MCF 10A (cell line): ENCODE measurements around the gene RBBP8. TPM values are rescaled to one million over a fixed set of nuclear protein-coding genes. Genes with fewer than 3 reads are reported as not detected.

Experiments
- BruUV-seq: library from RNA; stranded (reverse); fragments of 400-500 nt; replicated peaks from 2 replicates; lab custom pipeline; 2021; lab: Mats Ljungman, UMichigan
- CTCF ChIA-PET: fragments of 300-600 bp; sonication (Branson Sonifier 250); formaldehyde crosslinking; extraction: SDS; loops from one replicate; lab custom pipeline; 2021; ENCODE audit warnings: antibody characterized with exemption, inconsistent platforms; lab: Yijun Ruan, JAX
- POLR2A ChIA-PET: fragments of 300-600, 350-650 bp; sonication (Branson Sonifier 250); formaldehyde crosslinking; extraction: SDS; loops from one replicate; lab custom pipeline; 2020; ENCODE audit warnings: antibody characterized with exemption, inconsistent platforms; lab: Yijun Ruan, JAX
- DNase-seq: peaks from one replicate; pipeline ENCODE4 v3.0.0-alpha.2; 2018; ENCODE audit not compliant: unreplicated experiment
- H3K27ac Mint-ChIP-seq: one replicate; pipeline ENCODE4 v1.8.0; 2022; ENCODE audit warnings: mild to moderate bottlenecking, low read depth, mixed read lengths; ENCODE audit not compliant: unreplicated experiment
- H3K27me3 Mint-ChIP-seq: one replicate; pipeline ENCODE4 v1.8.0; 2022; ENCODE audit warnings: mixed read lengths; ENCODE audit not compliant: insufficient read depth, unreplicated experiment
- H3K36me3 Mint-ChIP-seq: one replicate; pipeline ENCODE4 v1.8.0; 2022; ENCODE audit warnings: mild to moderate bottlenecking, moderate library complexity, mixed read lengths; ENCODE audit not compliant: insufficient read depth, unreplicated experiment
- H3K4me1 Mint-ChIP-seq: one replicate; pipeline ENCODE4 v1.8.0; 2022; ENCODE audit warnings: mixed read lengths; ENCODE audit not compliant: insufficient read depth, unreplicated experiment
- H3K4me3 Mint-ChIP-seq: one replicate; pipeline ENCODE4 v1.8.0; 2022; ENCODE audit warnings: mild to moderate bottlenecking, moderate library complexity, mixed read lengths; ENCODE audit not compliant: unreplicated experiment
- H3K9me3 Mint-ChIP-seq: one replicate; pipeline ENCODE4 v1.8.0; 2022; ENCODE audit warnings: mixed read lengths; ENCODE audit not compliant: unreplicated experiment
- intact Hi-C: fragments of 100-400 bp; cut with micrococcal nuclease; formaldehyde crosslinking; loops from 2 replicates; pipeline ENCODE4 v1.14.1; 2022
- total RNA-seq: library from RNA; stranded (reverse); gene quantifications from 2 replicates; pipeline ENCODE4 v1.2.3, GENCODE V29; 2022
- TF ChIP-seq, protein P1 (sequence below): fragments of 200-600 bp; IDR thresholded peaks from one replicate; pipeline ENCODE4 v1.8.0; 2022; ENCODE audit warnings: antibody characterized with exemption, mild to moderate bottlenecking; ENCODE audit not compliant: unreplicated experiment

Gene RBBP8
- total RNA-seq, 1 experiment from 2014 or later, result 59.7 TPM

GRCh38 chr18:22912835-22913234 is 20.3 kb upstream of the RBBP8 start:
- H3K36me3 Mint-ChIP-seq, result no peaks in the 10 kb centered on the region

DNA sequence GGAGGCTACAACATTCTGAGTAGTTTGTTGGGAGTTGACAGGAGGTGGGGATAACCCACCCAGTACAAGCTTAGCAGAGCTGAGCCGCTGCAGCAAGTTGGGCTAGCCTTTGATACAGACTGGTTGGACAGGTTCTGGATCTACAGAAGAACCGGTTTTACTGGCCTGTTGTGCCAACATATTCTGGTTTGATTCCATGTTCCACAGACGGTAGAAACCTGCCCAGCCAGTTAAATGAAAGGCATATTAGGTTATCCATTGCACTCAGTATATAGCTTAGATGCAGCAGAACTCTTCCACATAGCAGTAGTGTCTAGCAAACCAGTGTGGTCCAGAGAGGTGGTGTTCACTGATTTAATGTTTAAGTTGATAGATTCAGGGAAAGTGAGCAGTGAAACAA is 19.3 kb upstream of the RBBP8 start:
- no TSS peak for BruUV-seq
- no peaks in the 10 kb centered on the region for H3K27me3 Mint-ChIP-seq
- TF ChIP-seq, protein P1, sequence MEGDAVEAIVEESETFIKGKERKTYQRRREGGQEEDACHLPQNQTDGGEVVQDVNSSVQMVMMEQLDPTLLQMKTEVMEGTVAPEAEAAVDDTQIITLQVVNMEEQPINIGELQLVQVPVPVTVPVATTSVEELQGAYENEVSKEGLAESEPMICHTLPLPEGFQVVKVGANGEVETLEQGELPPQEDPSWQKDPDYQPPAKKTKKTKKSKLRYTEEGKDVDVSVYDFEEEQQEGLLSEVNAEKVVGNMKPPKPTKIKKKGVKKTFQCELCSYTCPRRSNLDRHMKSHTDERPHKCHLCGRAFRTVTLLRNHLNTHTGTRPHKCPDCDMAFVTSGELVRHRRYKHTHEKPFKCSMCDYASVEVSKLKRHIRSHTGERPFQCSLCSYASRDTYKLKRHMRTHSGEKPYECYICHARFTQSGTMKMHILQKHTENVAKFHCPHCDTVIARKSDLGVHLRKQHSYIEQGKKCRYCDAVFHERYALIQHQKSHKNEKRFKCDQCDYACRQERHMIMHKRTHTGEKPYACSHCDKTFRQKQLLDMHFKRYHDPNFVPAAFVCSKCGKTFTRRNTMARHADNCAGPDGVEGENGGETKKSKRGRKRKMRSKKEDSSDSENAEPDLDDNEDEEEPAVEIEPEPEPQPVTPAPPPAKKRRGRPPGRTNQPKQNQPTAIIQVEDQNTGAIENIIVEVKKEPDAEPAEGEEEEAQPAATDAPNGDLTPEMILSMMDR, result no peak
- no peaks in the 10 kb centered on the region for H3K36me3 Mint-ChIP-seq
- H3K27ac Mint-ChIP-seq, result no peak overlapping the region
- intact Hi-C loops, result no loop called here
- POLR2A ChIA-PET, result interaction anchor here (0.7 to 2.7 kb wide), 6 partner anchors 17 to 87 kb away, joined by 3 to 14 read pairs (median 6); partner anchors contain the start of gene RBBP8
- H3K4me3 Mint-ChIP-seq, result no peak overlapping the region
- CTCF ChIA-PET, result interaction anchor here (2.5 kb wide), 1 partner anchor 17 kb away, joined by 6 read pairs; no protein-coding TSS in a partner anchor
- no peak for DNase-seq
- H3K9me3 Mint-ChIP-seq, result no peaks in the 10 kb centered on the region
- H3K4me1 Mint-ChIP-seq, result peaks cover 12% of the 10 kb centered on the region

More at GRCh38 chr18:22912835-22913234, 20.3 kb upstream of the RBBP8 start:
- no peak for DNase-seq
- Mint-ChIP-seq H3K27me3 (no peaks in the 10 kb centered on the region), H3K4me1 (peaks cover 12% of the 10 kb centered on the region), H3K4me3 (no peak overlapping the region), H3K9me3 (no peaks in the 10 kb centered on the region), H3K27ac (peak overlapping the region; percentile 63)
- no TSS peak for BruUV-seq
- CTCF ChIA-PET, result interaction anchor here (0.6 to 2.5 kb wide), 2 partner anchors 10 to 18 kb away, joined by 3 to 6 read pairs; no protein-coding TSS in a partner anchor
- POLR2A ChIA-PET, result interaction anchor here (1.4 kb wide), 1 partner anchor 87 kb away, joined by 3 read pairs; no protein-coding TSS in a partner anchor
- intact Hi-C loops, result no loop called here
- TF ChIP-seq, protein P1, result no peak

DNA sequence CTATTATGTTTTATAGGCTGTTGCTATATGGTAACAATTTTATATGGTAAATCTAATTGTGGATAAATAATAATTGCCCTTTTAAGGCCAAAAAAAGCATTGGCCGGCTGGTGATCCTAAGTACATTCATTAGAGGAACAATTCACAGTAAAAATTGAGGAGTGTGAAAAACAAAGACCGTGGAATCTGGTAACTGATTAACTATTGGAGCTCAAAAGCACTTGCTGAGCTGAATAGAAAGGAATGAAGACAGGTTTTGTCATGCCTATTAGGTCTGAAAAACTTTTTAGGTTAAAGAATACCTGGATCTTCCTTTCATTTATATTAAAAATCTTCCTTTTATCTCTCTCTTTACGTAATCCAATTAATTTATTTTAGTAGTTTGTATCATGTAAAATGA is 18.5 kb upstream of the RBBP8 start:
- peaks cover 12% of the 10 kb centered on the region for H3K4me1 Mint-ChIP-seq
- no peak overlapping the region for H3K4me3 Mint-ChIP-seq
- H3K27me3 Mint-ChIP-seq, result no peaks in the 10 kb centered on the region
- ChIA-PET CTCF (interaction anchor here (0.6 to 2.5 kb wide), 2 partner anchors 9 to 16 kb away, joined by 4 to 6 read pairs; no protein-coding TSS in a partner anchor), POLR2A (interaction anchor here (0.7 to 2.7 kb wide), 6 partner anchors 12 to 88 kb away, joined by 3 to 14 read pairs (median 5); partner anchors contain the start of gene RBBP8)
- TF ChIP-seq, protein P1, result no peak
- intact Hi-C loops, result no loop called here
- H3K9me3 Mint-ChIP-seq, result no peaks in the 10 kb centered on the region
- H3K27ac Mint-ChIP-seq, result no peak overlapping the region
- BruUV-seq, result no TSS peak
- H3K36me3 Mint-ChIP-seq, result no peaks in the 10 kb centered on the region
- DNase-seq, result no peak

DNA sequence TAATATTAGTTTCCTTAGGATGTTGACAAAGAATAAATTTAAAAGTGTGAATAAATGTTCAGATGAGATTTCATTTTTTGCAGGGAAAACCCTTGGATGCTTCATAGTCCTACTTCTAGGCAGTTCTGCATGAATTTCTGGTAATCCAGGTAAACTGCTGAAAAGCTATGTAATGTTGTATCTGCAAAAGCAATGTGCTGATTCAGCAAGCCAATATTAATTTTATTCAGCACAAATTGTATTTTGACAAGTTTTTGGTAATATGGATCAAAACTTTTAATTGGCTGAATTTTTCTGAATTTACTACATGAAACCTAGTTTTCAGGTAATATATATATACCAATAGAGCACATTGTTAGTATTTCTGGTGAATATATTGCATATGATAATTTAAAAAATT is 17.8 kb upstream of the RBBP8 start:
- ChIA-PET CTCF (interaction anchor here (0.6 to 1.4 kb wide), 3 partner anchors 14 to 101 kb away, joined by 3 to 8 read pairs (median 3); no protein-coding TSS in a partner anchor), POLR2A (interaction anchor here (0.9 to 2.7 kb wide), 2 partner anchors 13 to 18 kb away, joined by 3 to 14 read pairs; partner anchors contain the start of gene RBBP8)
- Mint-ChIP-seq H3K36me3 (no peaks in the 10 kb centered on the region), H3K9me3 (no peaks in the 10 kb centered on the region), H3K4me1 (peaks cover 12% of the 10 kb centered on the region), H3K4me3 (no peak overlapping the region), H3K27ac (no peak overlapping the region), H3K27me3 (no peaks in the 10 kb centered on the region)
- no peak for DNase-seq
- BruUV-seq, result no TSS peak
- intact Hi-C loops, result no loop called here
- TF ChIP-seq, protein P1, result no peak
